ENCODE measurements around the gene CANX.
"Not testable (repeated sequence)": the region's sequence is repeated elsewhere in the genome, so short reads cannot be mapped to it uniquely, and the experiment has no call there.

The CANX gene

DNA sequence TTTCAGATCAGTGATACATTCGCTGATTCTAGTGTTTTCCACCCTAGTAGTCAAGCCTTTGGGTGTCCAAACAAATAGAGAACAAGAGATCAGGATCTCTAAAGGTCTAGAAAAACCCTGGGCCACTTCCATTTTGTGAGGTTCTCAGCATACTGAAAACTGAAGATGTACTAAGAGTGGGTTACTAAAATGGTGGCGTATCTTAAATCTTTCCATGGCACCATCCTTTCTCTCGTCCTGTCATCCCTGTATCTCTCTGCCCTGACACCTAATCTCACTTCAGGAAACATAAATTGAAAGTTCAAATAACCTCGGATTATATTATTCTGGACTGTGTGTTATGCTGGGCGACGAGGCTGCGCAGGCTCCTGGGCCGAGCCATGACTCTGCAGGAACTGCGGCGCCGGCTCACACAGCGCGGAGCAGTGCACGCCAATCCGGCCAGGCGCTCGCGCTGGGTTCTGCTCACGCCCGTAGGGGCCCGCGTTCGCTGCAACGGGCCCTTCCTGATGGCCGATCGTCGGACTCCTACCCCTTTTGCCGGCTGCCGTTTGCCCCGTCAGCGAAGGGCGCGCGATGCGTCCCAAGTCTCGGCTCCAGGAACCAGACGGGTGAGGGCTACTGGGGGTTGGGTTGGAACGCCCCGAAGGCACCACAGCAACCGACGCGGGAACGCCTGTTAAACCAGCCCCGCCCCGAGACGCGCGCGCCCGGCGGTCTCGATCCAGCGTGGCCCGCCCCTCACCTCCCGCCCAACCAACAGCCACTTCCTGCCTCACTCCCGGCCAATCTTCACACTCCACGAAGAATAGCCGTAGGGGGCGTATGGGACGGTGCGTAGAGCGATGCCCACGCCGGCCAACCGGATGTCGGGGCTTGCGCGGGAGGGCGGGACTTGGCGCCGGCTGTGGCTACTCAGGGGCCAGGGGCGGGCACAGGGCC, 503 bp upstream of the CANX start:
- in situ Hi-C loops (cut with MboI; ENCODE audit: low sequenced_read_pairs): no loop called here

DNA sequence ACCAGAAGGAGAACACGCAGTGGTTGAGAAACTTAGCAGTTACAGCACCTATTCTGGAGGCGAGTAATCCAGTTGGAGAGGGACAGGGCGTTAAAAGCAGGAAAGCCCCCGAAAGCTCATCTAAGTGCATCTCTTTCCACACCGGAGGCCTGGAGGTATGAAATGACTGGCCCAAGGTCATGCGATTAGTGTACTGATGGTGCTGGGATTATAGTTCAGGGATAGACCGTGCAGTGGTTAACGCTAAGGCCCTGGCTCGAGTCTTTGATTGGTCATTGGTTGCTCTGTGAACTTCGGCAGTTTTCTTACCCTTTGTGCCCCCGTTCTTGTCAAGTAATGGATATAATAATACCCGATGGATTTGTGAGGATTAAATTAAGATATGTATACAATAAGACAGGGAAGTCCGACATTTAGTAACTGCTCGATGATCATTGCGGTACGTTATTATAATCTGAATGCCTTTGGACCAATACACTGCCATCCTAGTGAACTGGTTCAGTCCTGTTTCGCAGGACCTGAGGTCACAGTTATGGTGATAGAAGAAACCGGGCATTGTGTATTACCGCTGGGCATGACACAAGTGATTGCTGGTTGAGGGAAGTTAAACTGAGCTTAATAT, 960 bp downstream of the CANX start:
- in situ Hi-C loops (cut with MboI; ENCODE audit: low sequenced_read_pairs): no loop called here

DNA sequence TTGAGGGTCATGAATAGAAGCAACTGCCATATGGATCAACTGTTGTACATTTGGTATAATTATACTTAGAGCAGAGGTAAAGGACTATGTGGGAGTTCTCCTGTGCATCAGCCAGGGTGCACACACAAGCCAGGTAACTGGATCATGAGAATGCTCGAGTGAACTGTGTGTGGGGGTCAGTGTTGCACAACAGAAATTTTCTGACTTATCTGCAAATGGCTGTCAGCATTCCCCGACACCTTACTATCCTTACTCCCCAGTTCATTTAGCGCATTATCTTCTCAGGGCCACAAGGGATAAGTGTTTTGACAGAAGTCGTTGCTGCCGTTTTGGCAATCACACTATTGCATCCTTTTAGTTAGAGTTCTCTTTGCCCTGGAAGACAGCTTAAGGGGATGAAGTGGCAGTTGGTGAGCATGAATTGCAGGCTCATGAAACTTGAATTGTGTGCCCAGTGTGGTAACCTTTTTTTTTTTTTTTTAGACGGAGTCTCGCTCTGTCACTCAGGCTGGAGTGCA, 1.7 kb downstream of the CANX start:
- in situ Hi-C loops (cut with MboI; ENCODE audit: low sequenced_read_pairs): no loop called here

DNA sequence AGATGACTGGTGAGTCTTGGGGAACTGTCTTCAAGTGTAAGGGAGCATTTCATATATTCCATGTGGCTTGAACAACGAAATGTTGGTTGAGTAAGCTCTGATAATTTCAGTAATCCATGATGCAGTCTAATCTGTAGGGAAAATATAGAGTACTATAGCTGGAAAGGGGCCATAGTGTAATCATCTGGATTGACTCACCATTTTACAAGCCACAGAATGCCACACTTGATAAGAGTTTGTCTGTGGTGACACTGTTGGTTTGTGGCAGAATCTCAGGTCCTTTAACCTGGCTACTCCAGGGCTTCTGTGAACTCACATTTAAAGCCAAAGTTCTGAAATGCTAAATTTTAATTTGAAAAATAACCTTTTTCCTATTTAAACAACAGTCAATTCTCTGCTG, 17.5 kb downstream of the CANX start:
- in situ Hi-C loops (cut with MboI; ENCODE audit: low sequenced_read_pairs): no loop called here

DNA sequence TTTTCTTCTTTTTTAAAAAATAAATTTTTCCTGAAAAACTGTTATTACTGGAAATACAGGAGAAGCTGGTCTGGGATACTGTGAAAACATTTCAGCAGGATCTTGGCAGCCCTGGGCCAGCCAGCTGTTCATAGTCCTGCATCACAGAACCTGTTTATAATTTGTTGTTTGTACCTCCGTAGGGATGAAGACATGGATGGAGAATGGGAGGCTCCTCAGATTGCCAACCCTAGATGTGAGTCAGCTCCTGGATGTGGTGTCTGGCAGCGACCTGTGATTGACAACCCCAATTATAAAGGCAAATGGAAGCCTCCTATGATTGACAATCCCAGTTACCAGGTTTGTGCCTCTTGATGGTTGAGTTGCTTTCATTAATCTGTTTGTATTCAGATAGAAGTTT, 21.5 kb downstream of the CANX start:
- in situ Hi-C loops (cut with MboI; ENCODE audit: low sequenced_read_pairs): no loop called here

DNA sequence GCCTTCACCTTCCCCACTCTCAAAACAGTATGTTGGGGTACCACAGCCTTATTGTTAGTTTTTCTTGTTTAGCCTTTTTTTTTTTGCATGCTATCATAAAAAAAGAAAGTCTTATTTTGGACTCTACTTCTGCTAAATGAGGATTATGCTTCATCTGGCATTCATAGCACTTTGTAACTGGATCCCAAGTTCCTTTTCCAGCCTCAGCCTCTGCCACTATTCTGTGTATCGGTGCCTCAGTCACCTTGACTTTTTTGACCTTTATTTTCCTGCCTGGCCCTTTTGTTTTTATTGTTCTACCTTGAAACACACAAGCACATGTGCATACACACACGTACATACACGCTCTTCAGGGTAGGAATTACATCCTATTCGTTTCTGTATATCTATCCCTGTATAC, 25.4 kb downstream of the CANX start:
- in situ Hi-C loops (cut with MboI; ENCODE audit: low sequenced_read_pairs): no loop called here

DNA sequence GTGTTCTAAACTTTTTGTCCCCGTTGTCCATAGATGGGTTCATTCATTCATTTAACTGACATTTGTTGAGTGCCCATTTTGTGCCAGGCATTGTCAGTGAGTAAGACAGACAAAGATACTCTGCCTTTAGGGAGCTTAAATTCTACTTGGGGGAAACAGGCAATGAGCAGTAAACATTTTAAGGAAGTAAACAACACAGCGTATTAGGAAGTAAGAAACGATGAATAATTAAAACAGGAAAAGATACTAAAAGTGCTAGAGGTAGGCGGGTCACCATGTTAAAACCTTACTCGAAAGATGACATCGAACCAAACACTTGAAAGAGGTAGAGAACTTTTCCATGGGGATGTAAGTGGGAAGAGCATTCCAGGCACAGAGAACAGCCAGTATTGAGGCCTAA, 28.3 kb downstream of the CANX start:
- in situ Hi-C loops (cut with MboI; ENCODE audit: low sequenced_read_pairs): no loop called here

DNA sequence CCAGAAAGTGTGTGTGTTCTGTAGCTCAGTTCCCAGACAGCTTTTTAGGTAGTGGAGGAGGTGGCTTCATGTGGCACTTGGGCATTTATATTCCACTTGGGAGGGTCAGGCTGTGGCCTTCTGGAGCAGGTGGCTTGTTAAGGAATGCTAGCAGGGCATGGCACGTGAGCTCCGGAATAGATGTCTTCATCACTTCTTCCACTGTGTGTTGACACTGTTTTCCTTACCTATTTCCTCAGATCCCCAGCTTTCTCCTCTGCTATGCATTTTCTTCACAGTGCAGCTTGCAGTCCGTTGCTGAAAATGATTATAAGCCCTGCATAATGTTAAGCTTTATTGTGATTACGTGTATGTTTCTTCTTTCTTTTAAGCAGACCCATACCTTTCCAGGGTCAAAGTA, 30.5 kb downstream of the CANX start:
- in situ Hi-C loops (cut with MboI; ENCODE audit: low sequenced_read_pairs): no loop called here

DNA sequence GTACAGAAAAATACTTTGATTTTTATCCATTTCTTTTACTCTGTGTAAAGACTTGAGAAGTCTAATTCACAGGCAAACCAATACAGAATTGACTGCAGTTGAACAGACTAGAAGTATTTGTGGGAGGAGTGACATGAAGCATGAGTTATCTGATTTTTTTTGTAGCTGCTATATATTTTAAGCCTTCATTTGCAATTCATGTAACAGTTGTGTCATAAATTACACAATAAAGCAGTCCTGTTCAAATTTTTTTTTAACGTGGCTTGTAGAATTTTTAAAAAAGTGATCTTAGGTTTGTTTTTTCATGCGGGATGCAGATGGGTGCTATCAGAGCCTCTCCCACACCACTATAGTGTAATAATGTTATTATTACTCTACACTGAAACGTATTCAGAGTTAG, 31.0 kb downstream of the CANX start:
- in situ Hi-C loops (cut with MboI; ENCODE audit: low sequenced_read_pairs): no loop called here

DNA sequence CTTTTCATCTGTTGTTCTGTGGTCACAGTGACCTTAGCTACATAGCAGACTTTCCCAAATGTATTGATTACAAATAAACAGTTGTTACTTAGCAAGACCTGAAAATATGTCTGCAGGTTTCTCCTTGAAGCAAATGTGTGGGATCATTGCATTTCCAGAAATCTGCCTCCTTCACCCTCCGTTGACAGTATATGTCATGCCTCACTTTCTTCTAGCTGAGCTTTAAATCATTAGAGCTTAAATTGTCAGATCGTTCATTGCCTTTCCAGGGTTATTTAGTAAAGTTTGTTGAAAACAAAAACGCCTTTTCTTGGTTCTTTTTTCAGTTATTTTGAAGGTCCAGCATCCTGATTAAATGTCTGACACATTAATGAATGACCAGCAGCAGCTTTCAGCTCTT, 31.6 kb downstream of the CANX start:
- in situ Hi-C loops (cut with MboI; ENCODE audit: low sequenced_read_pairs): no loop called here

DNA sequence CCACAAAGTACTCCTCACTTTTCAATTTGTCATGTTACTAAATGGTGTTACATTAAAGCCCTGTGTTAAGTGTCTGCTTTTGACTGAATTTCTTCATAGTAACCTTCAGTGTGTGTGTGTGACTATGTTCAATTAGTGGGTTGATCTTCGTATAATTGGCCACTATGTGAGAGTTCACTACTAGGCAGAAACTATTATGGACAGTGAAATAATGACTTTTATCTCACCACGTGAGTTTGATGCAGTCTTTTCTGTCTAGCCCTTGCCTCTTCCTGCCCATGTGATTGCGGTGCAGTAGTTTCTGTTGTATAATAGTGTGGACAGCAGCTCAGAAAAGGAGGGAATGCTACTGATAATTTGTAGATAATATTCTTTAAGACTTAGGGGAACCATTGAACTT, 32.1 kb downstream of the CANX start:
- in situ Hi-C loops (cut with MboI; ENCODE audit: low sequenced_read_pairs): no loop called here

DNA sequence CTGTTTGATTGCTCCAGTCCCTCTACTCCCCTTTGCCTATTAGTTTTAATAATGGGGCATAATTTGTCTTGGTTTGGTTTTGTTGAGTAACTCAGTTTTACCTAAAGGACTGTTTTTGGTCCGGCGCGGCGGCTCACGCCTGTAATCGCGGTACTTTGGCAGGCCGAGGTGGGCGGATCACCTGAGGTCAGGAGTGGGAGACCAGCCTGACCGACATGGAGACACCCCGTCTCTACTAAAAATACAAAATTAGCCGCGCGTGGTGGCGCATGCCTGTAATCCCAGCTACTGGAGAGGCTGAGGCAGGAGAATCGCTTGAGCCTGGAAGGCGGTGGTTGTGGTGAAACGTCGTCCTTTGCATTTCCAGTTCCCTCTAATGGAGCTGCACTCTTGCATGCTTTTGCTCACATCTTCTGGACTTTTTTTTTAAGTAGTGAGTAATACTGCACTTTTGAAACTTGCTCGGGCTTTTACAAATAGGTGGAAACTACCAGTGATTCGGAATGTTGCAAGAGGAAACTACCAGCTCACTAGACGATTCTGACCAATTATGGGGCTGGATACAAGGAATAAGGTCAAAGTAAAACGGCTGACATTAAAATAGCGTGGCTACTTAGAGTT, 33.1 kb downstream of the CANX start:
- in situ Hi-C loops (cut with MboI; ENCODE audit: low sequenced_read_pairs): no loop called here

DNA sequence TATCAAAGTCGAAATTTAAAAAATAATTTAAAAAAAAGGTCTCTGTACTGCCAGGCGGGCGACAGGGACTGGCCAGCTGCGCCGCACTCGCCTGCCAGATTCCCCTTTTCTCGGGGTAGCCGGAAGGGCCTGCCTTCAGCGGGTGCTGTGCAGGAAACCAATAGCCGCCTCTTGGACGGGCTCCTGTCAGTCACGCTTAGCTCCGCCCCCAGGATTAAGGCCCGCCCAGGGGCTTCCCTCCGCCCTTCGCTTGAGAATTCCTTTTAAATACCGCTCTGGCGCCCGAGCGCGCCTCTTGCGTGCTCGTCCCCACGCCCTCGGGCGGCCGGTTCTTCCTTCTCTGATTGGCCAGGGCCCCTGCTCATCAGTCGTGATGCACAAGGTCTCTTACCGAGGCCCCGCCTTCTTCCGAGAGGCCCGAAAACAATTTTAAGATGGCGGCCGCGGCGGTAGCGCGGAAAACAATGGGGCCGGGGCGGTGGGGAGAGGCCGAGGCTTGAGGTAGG, 33.7 kb downstream of the CANX start, which contains the start of gene MAML1:
MAML1 (plus strand) TSS at position 411 of the 506 bp plus-strand sequence. CDS start 291 bp downstream, outside the sequence.
- in situ Hi-C loops (cut with MboI; ENCODE audit: low sequenced_read_pairs): no loop called here

DNA sequence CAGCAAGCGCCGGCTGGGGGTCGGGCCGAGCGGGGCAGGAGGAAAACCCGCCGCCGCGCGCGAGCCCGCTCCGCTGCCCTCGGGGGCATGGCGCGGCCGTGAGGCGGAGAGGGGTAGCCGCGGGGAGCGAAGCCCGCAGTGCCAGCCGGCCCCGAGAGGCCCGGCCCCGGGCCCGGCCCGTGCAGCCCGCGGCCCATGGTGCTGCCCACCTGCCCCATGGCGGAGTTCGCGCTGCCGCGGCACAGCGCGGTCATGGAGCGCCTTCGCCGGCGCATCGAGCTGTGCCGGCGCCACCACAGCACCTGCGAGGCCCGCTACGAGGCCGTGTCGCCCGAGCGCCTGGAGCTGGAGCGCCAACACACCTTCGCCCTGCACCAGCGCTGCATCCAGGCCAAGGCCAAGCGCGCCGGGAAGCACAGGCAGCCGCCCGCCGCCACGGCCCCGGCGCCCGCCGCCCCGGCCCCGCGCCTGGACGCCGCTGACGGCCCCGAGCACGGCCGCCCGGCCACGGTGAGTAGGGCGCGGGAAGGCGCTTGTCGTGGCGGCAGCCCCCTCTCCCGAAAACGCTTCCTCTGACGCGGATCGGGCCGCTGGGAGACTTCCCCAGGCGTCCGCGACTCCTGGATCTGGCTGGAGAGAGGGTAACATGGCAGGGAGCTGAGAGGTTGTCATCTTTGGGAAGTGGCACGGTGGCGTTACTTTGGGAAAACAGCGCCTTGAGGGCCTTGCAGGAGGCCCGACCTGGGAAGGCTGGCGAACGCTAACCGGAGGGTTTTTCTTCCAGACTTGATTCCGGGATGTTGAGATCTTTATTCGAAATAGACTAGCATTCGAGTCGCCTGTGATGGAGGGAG, 34.4 kb downstream of the CANX start:
- in situ Hi-C loops (cut with MboI; ENCODE audit: low sequenced_read_pairs): no loop called here

DNA sequence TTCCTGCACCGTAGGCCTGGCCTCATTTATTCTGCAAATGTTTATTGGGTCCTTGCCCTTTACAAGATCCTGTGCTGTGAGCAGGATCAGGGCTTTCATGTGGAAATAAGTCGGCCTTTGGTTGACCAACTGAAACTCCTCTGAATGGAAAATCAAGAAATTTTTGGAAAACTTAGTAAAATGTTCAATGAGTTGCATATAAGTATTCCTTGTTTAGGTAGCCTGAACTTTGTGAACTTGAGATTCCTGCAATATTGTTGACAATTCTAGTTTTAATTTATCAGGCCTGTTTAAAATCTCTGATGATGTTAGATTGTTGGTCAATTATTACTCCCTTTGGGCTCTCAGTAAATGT, 35.0 kb downstream of the CANX start:
- in situ Hi-C loops (cut with MboI; ENCODE audit: low sequenced_read_pairs): no loop called here

DNA sequence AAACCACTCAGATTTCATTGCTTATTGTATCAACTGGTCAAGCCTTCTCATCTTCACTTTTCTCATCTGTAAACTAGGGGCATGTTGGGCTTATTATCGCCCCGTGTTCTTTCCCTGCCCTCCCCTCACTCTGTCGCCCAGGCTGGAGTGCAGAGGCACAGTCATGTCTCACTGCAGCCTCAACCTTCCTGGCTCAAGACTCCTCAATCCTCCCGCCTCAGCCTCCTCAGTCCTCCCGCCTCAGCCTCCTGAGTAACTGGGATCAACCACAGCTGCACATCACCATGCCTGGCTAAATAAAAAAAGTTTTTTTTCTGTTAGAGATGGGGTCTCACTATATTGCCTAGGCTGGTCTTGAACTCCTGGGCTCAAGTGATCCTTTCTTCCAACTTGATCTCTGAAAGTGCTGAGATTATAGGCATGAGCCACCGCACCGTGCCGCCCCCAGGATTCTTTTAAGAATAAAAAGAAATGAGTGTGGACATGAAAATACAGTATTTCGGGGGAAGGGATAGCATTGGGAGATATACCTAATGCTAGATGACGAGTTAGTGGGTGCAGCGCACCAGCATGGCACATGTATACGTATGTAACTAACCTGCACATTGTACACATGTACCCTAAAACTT, 35.9 kb downstream of the CANX start:
- in situ Hi-C loops (cut with MboI; ENCODE audit: low sequenced_read_pairs): no loop called here

DNA sequence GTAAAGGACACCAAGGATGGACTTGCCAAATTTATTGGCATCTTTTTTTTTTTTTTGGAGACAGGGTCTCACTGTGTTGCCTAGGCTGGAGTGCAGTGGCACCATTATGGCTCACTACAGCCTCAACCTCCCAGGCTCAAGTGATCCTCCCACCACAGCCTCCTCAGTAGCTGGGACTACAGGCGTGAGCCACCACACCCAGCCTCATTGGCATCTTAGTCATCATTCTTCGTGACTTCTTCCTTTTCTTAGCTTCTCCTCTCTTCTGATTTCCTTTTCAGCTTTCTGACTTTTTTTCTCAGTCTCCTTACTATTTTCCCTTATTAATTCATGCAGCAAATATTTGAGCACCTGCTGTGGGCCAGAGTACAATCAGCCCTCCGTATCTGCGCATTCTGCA, 40.0 kb downstream of the CANX start:
- in situ Hi-C loops (cut with MboI; ENCODE audit: low sequenced_read_pairs): no loop called here

DNA sequence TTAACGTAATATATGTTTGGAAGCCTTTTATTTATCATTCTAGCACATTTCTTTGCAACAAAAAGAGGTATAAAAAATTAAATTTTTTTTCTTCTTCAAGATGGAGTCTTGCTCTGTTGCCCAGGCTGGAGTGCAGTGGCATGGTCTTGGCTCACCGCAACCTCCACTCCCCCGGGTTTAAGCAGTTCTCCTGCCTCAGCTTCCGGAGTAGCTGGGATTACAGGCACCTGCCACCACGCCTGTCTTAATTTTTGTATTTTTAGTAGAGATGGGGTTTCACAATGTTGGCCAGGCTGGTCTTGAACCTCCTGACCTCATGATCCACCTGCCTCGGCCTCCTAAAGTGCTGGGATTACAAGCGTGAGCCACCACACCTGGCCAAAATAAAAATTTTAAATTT, 45.3 kb downstream of the CANX start:
- in situ Hi-C loops (cut with MboI; ENCODE audit: low sequenced_read_pairs): not testable (repeated sequence)

DNA sequence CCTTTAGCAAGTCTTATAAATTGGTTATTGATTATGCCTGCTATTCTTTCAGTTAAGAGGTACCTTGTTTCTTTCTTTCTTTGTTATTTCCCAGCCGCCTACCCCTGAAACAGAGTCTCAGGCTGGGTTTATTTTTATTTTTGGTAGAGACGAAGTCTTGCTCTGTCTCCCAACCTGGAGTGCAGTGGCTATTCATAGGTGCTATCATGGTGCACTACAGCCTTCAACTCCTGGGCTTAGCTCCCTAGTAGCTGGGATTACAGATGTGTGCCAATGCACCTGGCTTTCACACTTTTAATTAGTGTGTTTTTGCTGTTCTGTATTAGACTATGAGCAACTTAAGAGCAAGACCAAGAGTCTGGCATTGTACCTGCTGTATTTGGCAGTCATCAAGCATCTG, 48.1 kb downstream of the CANX start:
- in situ Hi-C loops (cut with MboI; ENCODE audit: low sequenced_read_pairs): no loop called here

DNA sequence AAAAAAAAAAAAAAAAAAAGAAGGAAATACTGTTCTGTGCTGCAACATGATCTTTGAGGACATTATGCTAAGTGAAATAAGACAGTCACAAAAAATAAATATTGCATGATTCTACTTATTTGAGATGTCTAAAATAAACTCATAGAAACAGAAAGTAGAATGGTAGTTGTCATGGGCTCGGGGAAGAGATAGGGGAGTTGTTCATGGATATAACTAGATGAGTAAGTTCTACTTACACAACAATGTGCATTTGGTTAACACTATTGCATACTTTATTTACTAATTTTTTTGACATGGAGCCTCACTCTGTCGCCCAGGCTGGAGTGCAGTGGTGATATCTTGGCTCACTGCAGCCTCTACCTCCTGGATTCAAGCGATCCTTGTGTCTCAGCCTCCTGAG, 49.0 kb downstream of the CANX start:
- in situ Hi-C loops (cut with MboI; ENCODE audit: low sequenced_read_pairs): no loop called here
